HG02610 (cell line): ENCODE measurements around the gene RBM38.
"Not testable (repeated sequence)": the region's sequence is repeated elsewhere in the genome, so short reads cannot be mapped to it uniquely, and the experiment has no call there.

Experiments
- ATAC-seq: cut with Tn5 transposase; IDR thresholded peaks from one replicate; pipeline ENCODE4 v1.9.1; 2021; ENCODE audit warnings: mild to moderate bottlenecking, moderate library complexity; ENCODE audit not compliant: unreplicated experiment

The RBM38 gene

GRCh38 chr20:57390604-57391438, at the start of gene RBM38:
Gene RBM38 (plus strand): TSS chr20:57391396. CDS start chr20:57391582, 186 bp downstream.
- ATAC-seq, result peak; percentile 48

DNA sequence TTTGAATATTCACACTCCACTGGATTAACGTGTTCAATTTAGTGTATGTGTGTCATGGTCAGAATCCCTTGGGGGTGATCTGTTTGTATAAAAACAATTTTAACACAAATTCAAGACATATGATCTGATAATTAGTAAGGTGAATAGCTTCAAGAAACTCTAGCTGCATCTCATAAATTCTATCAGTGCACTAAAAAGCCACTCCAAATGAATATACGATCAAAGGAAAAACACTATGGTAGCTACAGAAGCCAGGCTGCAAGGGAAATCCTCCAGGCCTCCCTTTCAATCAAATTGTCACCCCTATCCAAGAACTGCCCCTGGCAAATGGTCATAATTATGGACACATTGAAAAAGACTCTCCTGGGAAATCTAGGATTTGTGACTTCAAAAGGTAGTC, 49.5 kb upstream of the RBM38 start:
- no peak for ATAC-seq

DNA sequence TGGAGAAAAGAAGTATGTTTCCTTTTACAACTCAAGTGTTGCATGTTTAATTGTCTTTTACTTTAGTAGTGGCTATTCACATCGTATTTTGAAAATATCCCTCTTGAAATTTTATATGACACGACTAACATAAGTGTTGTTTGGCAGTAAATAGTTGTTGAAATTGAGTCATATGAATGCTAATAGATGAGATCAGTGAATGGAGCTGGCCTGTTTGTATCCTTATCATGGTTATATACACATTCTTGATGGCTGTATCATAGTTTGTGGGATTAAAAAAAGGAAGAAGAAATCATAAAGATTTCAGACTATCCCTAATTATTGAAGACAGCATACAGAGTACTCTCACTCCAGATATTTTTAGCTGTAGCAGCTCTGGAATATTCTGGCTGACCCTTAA, 48.4 kb upstream of the RBM38 start:
- ATAC-seq, result no peak

- no peak for ATAC-seq
Measured at GRCh38 chr20:57346477-57346876, 44.7 kb upstream of the RBM38 start.

GRCh38 chr20:57347393-57347792, 43.8 kb upstream of the RBM38 start:
- ATAC-seq, result no peak

DNA sequence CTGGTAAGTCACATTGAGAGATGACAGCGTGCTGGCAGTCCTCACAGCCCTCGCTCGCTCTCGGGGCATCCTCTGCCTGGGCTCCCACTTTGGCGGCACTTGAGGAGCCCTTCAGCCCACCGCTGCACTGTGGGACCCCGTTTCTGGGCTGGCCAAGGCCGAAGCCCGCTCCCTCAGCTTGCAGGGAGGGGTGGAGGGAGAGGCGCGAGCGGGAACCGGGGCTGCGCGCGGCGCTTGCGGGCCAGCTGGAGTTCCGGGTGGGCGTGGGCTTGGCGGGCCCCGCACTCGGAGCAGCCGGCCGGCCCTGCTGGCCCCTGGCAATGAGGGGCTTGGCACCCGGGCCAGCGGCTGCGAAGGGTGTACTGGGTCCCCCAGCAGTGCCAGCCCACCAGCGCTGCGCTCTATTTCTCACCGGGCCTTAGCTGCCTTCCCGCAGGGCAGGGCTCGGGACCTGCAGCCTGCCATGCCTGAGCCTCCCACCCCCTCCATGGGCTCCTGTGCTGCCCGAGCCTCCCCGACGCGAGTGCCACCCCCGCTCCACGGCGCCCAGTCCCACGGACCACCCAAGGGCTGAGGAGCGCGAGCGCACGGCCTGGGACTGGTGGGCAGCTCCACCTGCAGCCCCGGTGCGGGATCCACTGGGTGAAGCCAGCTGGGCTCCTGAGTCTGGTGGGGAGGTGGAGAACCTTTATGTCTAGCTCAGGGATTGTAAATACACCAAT, 42.8 kb upstream of the RBM38 start:
- not testable (repeated sequence) for ATAC-seq

- ATAC-seq, result not testable (repeated sequence)
Measured at GRCh38 chr20:57348922-57349574, 42.1 kb upstream of the RBM38 start.

DNA sequence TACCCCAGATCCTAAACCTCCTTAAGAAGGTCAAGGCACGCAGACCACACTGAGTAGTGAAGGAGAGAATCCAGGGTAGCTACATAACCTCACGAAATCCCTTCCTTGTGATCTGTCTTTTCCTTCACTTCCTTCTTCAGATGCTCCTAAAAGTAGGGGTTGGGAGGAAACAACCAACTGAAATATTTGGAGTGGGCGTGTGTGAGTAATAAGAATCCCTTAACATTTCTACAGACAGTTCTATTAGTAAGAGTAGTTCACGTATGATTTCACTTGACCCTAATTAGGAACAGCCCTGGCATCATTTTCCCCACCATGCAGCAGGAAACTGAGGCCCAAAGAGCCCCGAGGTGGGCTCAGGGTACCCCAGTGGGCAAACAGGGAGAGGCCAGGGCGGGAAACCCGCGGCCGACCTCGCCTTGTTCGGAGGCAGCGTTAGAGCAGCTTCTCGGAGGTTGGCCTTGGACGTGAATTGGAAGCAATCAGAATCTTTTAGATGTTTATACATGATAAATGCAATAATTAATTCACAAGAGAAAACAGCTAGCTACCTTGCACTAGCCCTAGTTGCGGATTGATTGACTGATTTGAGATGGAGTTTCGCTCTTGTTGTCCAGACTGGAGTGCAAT, 41.0 kb upstream of the RBM38 start:
- ATAC-seq, result no peak

DNA sequence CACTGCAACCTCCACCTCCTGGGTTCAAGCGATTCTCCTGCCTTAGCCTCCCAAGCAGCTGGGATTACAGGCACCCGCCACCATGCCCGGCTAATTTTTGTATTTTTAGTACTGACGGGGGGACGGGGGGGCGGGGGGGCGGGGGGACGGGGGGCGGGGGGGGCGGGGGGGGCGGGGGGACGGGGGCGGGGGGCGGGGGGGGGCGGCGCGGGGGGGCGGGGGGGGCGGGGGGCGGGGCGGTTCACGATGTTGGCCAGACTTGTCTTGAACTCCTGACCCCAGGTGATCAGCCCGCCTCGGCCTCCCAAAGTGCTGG, 40.5 kb upstream of the RBM38 start:
- ATAC-seq, result not testable (repeated sequence)

- peak; percentile 86 for ATAC-seq
Measured at GRCh38 chr20:57351042-57351783, 40.0 kb upstream of the RBM38 start, which contains the start of gene RAE1. Gene RAE1 (plus strand): TSS chr20:57351255. CDS start chr20:57354039, 2,784 bp downstream.

DNA sequence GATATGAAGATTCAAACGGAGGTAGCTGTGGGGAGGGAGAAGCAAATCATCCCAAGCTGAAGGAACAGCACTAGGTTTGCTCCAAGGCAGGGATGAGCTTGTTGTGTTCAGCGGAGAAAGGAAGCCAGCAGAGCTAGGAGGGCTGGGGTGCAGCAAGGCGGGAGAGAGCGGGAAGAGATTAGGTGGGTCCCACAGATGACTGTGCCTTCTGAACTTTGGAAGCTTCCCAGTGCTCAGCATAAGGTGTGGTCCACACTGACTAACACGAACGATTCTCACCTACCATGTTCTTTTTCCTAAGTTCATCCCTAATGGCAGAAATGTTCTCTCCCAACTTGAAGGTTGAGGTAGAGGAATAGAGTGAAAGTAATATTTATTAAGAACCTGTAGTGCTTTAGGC, 38.9 kb upstream of the RBM38 start:
- no peak for ATAC-seq

- ATAC-seq, result no peak
Measured at GRCh38 chr20:57353351-57353750, 37.8 kb upstream of the RBM38 start.

- no peak for ATAC-seq
Measured at GRCh38 chr20:57361517-57361916, 29.7 kb upstream of the RBM38 start.

GRCh38 chr20:57364451-57364850, 26.7 kb upstream of the RBM38 start:
- no peak for ATAC-seq

- no peak for ATAC-seq
Measured at GRCh38 chr20:57369596-57369995, 21.6 kb upstream of the RBM38 start.

- ATAC-seq, result no peak
Measured at GRCh38 chr20:57370316-57370715, 20.9 kb upstream of the RBM38 start.

GRCh38 chr20:57371363-57371762, 19.8 kb upstream of the RBM38 start:
- ATAC-seq, result no peak

- no peak for ATAC-seq
Measured at GRCh38 chr20:57372157-57372556, 19.0 kb upstream of the RBM38 start.

DNA sequence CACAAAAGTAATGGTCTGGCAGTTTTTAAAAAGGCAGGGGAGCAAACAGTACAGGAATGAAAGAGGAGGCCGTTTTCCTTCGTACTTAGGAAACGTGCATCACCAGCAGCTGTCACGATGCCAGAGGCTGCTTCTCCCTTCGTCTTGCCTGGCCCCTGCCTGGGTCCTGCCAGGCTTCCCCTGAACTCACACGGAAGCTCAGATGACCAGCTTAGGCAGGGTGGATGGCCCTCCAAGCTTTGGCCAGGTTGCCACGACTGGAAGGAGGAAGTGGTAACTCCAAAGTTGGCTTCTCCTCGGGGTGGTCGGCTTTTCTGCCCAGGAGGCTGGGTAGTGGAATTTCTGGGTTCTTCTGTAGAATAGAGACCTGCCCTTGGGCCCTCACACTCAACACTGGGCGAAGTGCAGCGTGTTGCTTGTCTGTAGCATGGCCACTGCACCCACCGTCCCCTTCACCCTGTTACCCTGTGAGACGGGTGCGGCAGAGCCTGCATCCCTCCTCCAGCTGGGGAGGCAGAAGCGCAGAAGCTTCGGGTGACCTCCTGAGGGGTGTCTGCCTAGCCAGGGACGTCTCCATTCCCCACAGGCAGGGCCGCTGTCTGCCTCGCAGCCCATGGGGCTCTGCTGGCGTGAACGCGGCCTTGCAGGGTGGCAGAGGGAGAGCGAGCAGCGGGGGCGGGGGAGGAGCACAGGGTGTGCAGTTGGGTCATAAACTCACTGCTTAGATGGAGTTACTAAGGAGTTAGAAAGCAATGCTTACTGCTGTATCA, 18.4 kb upstream of the RBM38 start:
- ATAC-seq, result no peak
